RKO (cell line): ENCODE data around the gene HTD2.

Experiments
- DNase-seq: peaks from one replicate; pipeline ENCODE4 v3.0.0-alpha.2; 2016; ENCODE audit warnings: low spot score

The HTD2 gene

GRCh38 chr3:58357402-58357801 lies 51.1 kb downstream of the HTD2 start:
- no peak for DNase-seq

- DNase-seq = no peak
Observed at GRCh38 chr3:58358092-58358491, 51.8 kb downstream of the HTD2 start.

- no peak for DNase-seq
Observed at GRCh38 chr3:58358808-58359207, 52.5 kb downstream of the HTD2 start.

GRCh38 chr3:58359621-58360020 lies 53.3 kb downstream of the HTD2 start:
- no peak for DNase-seq

GRCh38 chr3:58361866-58362265 lies 55.5 kb downstream of the HTD2 start:
- no peak for DNase-seq

GRCh38 chr3:58366699-58367098 lies 60.4 kb downstream of the HTD2 start:
- DNase-seq = no peak

- DNase-seq = no peak
Observed at GRCh38 chr3:58369038-58369437, 62.7 kb downstream of the HTD2 start.
